DMS153 treated with DMSO at 0.1 percent for 48 hours (cell line): ENCODE results near the gene LRP5.

Source experiments
- DNase-seq: peaks from one replicate; lab custom pipeline; 2025; ENCODE audit not compliant: unreplicated experiment; lab: John Stamatoyannopoulos, UW

LRP5 gene

DNA sequence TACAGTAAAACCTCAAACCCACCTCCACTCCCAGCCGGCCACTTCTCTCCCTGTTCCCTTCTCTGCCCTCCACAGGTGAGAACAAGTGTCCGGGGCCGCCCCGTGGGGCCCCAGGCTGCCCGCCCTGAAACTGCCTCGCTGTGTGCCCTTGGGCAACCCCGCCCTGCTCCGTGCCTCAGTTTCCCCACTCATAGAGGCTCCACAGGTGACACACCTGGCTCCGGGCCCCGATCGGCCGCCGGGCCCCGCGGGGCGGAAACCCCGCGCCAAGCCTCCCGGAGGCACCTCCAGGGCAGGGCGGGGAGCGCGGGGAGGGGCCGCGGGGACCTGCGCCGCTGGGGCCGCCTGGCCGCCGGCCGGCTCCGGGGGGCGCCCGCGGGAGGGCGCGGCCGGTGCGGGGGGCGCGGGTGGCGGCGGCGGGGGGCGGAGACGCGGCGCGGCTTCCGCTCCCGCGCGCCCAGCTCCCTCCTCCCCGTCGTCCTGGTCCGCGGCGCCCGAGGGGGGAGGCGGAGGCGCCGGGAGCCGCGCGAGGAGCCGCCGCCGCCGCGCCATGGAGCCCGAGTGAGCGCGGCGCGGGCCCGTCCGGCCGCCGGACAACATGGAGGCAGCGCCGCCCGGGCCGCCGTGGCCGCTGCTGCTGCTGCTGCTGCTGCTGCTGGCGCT is at the start of gene LRP5:
Gene LRP5, plus strand, starts transcription at position 475 of the 663 bp plus-strand sequence. Its CDS starts 124 bp downstream, at position 599.
- no peak for DNase-seq

DNA sequence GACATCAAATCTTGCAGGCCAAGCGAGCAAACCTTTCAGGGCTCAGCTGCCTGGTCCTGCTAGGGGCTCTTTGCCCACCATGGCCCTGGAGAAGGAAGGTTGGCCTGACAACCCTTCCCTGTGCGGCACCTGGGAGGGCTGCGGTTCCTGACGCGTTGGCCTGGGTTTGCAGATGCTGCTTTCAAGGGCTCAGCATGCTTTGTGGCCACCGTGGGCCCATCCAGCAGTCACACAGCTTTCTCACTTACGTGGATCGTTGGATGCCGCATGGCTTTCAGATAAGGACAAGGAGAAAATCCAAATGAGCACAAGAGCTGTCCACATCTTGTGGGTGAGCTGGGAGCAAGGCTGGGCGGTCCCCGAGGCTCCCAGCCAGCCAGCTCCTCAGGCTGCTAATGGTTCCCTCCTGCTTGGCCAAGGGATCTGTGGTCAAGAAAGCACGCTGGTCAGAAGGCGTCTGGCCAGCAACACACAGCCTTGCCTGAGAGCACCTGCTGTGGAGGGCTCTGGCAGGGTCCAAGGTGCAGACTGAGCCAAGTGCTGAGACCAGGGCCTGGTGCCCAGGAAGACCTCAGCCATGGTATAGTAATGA is 48.9 kb upstream of the LRP5 start:
- DNase-seq: no peak

- no peak for DNase-seq
Measured at GRCh38 chr11:68264244-68264643, 48.1 kb upstream of the LRP5 start.

DNA sequence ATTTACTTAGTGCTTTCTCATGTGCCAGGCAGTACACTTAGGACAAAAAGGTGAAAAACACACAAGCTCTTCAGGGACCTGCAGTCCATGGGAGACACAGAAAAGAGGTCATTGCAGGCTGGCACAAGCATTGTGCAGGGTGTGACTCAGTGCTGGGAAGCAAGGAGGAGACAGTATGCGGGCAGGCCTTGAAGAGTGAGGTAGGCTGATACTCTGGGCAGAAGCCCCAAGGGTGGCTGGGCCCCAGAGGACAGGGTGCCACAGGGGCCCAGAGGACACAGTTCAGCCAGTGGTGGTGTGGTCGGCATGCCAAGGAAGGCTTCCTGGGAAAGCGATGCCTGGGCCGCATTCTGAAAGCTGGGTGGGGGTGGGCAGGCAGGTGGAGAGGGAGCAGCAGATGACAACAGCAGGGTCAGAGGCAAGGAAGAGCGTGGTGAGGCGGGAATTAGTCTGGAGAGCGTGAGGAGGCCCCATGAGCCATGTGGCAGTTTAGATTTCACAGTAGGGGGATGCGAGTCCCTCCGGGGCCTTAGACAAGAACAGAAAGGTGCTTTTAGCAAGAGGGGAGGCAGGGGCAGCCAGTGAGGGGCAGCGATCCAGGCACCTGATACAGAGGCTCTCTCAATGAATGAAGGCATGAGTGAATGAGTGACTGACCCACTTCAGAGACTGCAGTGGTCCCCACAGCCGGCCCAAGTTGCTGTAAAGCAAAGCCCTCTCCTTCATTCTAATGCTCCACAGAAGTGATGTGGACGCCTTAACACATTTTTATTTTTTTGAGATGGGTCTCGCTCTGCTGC is 47.5 kb upstream of the LRP5 start:
- DNase-seq: no peak

DNA sequence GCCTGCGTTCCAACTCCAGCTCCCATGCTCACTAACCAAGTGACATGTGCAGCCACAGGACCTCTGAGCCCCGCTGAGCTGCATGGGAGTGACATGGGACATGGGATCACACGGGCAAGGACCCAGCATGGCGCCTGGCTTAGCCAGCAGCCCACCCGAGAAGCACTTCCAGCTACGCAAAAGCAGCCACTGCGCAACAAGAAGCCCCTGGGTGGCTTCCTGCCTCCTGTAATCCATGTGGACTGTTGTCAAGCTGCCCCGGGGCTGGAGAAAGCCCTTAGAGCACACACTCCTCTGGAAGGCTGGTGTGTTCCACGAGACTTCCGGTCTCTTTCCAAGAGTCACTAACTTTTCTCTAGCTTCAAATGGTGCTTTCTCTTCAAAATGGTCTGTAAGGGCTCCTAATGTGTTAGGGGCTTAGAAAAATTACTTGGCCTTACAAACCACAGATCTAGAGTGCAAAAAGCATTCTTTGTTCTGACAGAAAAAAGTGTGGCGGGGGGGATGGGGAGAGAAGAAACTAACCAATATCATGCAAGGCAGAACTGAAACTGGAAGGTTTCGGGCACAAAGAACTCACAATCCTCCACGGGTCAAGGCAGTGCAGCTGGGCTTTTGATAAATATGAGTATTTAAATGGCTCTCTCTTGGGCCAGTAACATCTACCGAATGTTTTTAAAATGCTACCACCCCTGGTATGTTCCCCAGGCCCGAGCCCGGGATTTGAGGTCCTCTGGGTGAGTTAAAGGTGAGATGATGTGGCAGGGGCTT is 46.1 kb upstream of the LRP5 start:
- DNase-seq: no peak

DNA sequence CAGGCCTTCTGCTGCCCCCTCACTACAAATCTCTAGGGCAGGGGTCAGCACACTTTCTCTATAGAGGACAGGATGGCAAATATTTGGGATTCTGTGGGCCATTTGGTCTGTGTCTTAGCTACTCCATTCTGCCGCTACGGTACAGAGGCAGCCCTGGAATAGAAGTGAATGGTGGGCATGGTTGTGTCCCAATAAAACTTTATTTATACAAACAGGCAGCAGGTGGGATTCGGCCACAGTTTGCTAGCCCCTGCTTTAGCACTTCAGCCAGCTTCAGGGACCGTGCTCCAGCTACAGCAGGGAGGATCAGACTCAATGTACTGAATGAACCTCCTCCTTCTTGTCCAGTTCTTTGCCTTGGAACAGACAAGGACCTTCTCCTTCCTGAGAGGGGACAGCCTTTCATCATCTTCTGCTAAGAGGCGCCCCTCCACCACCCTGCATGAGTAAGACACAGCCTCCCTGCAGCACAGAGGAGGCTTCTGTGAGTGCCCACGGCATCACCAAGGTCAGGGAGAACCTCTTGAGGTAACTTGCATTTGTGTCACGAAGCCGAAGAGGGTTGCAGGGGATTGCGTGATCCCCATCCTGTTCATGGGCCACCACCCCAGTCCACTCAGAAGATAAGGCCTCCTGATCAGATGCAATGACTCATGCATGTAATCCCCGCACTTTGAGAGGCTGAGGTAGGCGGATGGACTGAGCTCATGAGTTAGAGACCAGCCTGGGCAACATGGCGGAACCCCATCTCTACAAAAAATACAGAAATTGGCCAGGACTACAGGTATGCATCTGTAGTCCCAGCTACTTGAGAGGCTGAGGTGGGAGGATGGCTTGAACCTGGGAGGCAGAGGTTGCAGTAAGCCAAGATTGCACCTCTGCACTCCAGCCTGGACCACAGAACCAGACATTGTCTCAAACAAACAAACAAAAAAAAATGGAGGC is 45.2 kb upstream of the LRP5 start:
- DNase-seq: no peak

DNA sequence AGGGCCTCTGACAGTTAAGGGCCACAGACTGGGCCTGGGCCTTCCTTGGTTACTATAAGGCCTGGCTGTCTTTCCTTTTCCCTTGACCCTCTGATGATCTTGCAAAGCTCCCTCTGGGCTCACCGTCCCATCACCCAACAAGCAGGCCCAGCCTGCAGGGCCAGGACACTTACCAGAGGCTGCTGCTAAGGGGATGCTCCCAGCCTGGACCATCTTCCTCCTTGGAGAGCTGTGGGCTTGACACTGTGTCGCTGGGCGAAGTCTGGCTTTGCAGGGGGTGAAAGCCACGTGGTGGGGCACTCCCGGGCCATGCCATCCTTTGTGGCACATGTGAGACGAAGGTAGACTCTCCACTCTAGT is 44.5 kb upstream of the LRP5 start:
- no peak for DNase-seq

GRCh38 chr11:68269414-68270081 is 42.8 kb upstream of the LRP5 start:
- no peak for DNase-seq

DNA sequence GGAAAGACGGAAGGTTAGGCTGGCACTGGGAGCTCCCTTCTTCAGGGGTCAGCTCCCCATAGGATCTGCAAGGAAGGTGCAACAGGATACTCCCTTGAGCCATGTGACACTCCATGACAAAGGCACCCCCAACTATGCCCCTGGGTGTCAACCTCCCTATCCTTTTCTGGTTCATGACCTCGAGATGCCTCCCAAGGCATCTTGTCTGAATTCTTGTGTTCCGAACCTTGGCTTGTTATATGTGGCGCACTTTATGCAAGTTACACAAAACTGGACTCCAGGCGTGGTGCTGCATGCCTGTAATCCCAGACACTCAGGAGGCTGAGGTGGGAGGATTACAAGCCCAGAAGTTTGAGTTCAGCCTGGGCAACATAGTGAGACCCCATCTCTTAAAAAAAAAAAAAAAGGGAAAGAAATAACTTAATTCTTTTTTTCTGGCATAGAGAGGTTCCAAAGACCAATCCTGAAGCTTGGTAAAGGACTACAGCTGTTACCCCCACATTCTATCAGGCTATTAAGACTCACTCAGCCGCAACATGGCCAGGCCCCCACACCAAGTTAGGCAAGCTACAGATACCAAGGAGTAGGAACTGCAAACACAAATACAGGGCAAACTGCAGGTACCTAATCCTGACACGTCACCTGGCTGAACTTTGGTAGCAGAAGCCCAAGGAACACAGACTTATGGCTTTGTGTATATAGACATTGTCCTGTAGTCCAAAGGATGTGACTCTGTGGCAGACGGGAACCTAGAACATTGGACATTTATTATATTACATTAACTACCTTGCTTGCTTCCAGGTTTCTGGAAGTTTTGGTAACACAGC is 42.0 kb upstream of the LRP5 start:
- DNase-seq: no peak

DNA sequence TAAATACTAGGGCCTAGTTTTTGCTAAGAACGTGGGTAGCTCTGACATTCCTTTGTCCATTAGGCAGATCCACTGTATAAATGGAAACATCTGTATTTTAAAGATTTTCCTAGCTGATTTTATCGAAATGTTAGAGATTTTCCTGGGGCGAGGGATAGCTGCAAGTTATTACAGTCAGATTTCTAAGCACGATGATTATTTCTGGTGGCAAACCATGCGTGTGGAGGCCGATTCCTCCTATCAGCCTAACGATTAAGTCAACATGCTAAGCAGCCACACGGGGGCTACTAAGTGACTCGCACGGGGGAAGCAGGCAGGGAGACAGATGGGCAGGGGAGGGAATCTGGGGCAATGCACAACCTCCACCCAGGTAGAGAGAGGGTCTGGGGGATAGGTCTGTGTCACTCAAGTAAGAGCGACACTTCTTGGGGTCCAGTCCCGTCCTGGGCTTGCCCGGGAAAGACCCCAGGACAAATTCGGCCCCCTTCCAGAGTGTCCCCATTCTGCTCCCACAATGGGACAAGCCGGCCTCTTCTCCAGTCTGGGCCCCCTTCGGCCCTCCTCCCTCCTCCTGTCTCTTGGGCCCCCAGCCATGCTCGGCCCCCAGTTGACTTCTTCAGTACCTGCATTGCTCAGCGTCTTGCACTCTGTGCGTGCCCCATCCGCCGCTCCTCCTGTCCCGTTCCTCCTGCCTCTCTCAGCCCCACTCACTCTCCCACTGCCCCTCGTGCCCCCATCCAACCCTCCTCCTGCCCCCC is 41.2 kb upstream of the LRP5 start:
- peak; percentile 35 for DNase-seq

- peak; percentile 86 for DNase-seq
Measured at GRCh38 chr11:68271781-68272608, 40.4 kb upstream of the LRP5 start, which contains the start of gene C11orf24. Gene C11orf24, minus strand, starts transcription at chr11:68271973. Its CDS starts 8,206 bp downstream, at chr11:68263767.

- DNase-seq: no peak
Measured at GRCh38 chr11:68273026-68273738, 39.2 kb upstream of the LRP5 start.

GRCh38 chr11:68274306-68274705 is 38.1 kb upstream of the LRP5 start:
- DNase-seq: no peak

- DNase-seq: no peak
Measured at GRCh38 chr11:68275721-68276507, 36.5 kb upstream of the LRP5 start.

- no peak for DNase-seq
Measured at GRCh38 chr11:68276861-68277260, 35.5 kb upstream of the LRP5 start.

- DNase-seq: no peak
Measured at GRCh38 chr11:68279676-68280075, 32.7 kb upstream of the LRP5 start.
